GM23338 (cell line): ENCODE measurements around the gene ARHGEF10L.

Experiments
- CREB1 ChIP-seq: fragments of 250-450 bp; sonication (Bioruptor Pico); IDR thresholded peaks from 2 replicates; pipeline ENCODE4 v1.5.0; 2020; ENCODE audit warnings: low read depth, mild to moderate bottlenecking, moderate library complexity
- EZH2 ChIP-seq: fragments of 200-600 bp; sonication (generic); IDR thresholded peaks from one replicate; pipeline ENCODE4 v1.8.0; 2017; ENCODE audit warnings: antibody characterized with exemption, mild to moderate bottlenecking, low read depth; ENCODE audit not compliant: unreplicated experiment
- EZH2phosphoT487 ChIP-seq: fragments of 200-600 bp; sonication (generic); IDR thresholded peaks from one replicate; pipeline ENCODE4 v1.8.1; 2018; ENCODE audit warnings: antibody characterized with exemption; ENCODE audit not compliant: unreplicated experiment
- JUNB ChIP-seq: IDR thresholded peaks from one replicate; pipeline ENCODE4 v1.6.1; 2016; ENCODE audit warnings: antibody characterized with exemption; ENCODE audit not compliant: unreplicated experiment
- NANOG ChIP-seq: IDR thresholded peaks from 2 replicates; pipeline ENCODE4 v1.6.1; 2016; ENCODE audit warnings: antibody characterized with exemption, borderline replicate concordance
- POLR2AphosphoS5 ChIP-seq: IDR thresholded peaks from 2 replicates; pipeline ENCODE4 v1.6.1; 2016; ENCODE audit warnings: antibody characterized with exemption, low read depth
- ZNF114 ChIP-seq: fragments of 250-450 bp; sonication (Bioruptor Pico); IDR thresholded peaks from 2 replicates; pipeline ENCODE4 v1.5.0; 2020; ENCODE audit warnings: mild to moderate bottlenecking, moderate library complexity
- ZNF331 ChIP-seq: fragments of 250-450 bp; sonication (Bioruptor Pico); IDR thresholded peaks from 2 replicates; pipeline ENCODE4 v1.5.0; 2020; ENCODE audit warnings: low read depth, mild to moderate bottlenecking, moderate library complexity
- TF ChIP-seq, protein P1 (sequence below), 2 experiments: fragments of 200-600 bp in 1 of 2; sonication (generic) in 1 of 2; conservative IDR thresholded peaks; 2 replicates each; pipeline versions ENCODE4 v1.5.1 to v1.6.1; 2016 to 2017; ENCODE audit warnings: antibody characterized with exemption in 2 of 2, low read depth in 2 of 2, mild to moderate bottlenecking in 2 of 2, moderate library complexity in 1 of 2
- TF ChIP-seq, protein P2 (sequence below): IDR thresholded peaks from one replicate; pipeline ENCODE4 v1.6.1; 2018; ENCODE audit warnings: antibody characterized with exemption; ENCODE audit not compliant: unreplicated experiment
- TF ChIP-seq, protein P3 (sequence below): IDR thresholded peaks from 2 replicates; pipeline ENCODE4 v1.6.1; 2016; ENCODE audit warnings: antibody characterized with exemption

DNA sequence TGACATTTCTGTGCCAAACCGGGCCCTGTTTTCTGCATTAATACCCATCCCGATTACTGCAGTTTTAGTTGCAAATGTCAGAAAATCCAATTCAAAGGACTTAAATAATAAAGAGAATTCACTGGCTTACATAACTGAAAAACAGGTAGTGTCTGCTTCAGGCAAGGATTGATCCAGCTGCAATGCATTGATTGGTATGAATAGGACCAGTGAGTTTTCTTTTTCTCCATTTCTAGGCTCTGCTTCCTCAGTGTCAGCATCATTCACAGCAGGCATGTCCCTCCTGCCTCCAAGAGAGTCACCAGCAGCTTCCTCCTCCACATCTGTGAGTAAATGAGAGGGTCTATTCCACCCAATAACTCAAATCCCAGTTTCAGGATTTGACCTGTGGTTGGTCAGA lies 181.9 kb downstream of the ARHGEF10L start:
- TF ChIP-seq, protein P1, sequence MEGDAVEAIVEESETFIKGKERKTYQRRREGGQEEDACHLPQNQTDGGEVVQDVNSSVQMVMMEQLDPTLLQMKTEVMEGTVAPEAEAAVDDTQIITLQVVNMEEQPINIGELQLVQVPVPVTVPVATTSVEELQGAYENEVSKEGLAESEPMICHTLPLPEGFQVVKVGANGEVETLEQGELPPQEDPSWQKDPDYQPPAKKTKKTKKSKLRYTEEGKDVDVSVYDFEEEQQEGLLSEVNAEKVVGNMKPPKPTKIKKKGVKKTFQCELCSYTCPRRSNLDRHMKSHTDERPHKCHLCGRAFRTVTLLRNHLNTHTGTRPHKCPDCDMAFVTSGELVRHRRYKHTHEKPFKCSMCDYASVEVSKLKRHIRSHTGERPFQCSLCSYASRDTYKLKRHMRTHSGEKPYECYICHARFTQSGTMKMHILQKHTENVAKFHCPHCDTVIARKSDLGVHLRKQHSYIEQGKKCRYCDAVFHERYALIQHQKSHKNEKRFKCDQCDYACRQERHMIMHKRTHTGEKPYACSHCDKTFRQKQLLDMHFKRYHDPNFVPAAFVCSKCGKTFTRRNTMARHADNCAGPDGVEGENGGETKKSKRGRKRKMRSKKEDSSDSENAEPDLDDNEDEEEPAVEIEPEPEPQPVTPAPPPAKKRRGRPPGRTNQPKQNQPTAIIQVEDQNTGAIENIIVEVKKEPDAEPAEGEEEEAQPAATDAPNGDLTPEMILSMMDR (conservative IDR thresholded peaks at IDR 0.05; ENCODE audit: low read depth in 2 of 2): no peak
- TF ChIP-seq, protein P2, sequence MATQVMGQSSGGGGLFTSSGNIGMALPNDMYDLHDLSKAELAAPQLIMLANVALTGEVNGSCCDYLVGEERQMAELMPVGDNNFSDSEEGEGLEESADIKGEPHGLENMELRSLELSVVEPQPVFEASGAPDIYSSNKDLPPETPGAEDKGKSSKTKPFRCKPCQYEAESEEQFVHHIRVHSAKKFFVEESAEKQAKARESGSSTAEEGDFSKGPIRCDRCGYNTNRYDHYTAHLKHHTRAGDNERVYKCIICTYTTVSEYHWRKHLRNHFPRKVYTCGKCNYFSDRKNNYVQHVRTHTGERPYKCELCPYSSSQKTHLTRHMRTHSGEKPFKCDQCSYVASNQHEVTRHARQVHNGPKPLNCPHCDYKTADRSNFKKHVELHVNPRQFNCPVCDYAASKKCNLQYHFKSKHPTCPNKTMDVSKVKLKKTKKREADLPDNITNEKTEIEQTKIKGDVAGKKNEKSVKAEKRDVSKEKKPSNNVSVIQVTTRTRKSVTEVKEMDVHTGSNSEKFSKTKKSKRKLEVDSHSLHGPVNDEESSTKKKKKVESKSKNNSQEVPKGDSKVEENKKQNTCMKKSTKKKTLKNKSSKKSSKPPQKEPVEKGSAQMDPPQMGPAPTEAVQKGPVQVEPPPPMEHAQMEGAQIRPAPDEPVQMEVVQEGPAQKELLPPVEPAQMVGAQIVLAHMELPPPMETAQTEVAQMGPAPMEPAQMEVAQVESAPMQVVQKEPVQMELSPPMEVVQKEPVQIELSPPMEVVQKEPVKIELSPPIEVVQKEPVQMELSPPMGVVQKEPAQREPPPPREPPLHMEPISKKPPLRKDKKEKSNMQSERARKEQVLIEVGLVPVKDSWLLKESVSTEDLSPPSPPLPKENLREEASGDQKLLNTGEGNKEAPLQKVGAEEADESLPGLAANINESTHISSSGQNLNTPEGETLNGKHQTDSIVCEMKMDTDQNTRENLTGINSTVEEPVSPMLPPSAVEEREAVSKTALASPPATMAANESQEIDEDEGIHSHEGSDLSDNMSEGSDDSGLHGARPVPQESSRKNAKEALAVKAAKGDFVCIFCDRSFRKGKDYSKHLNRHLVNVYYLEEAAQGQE: no peak
- no peak for TF ChIP-seq POLR2AphosphoS5
- no peak for TF ChIP-seq EZH2
- no peak for TF ChIP-seq JUNB
- no peak for TF ChIP-seq CREB1 (CRISPR knock-in tag)
- no peak for TF ChIP-seq ZNF114 (CRISPR knock-in tag)
- TF ChIP-seq EZH2phosphoT487: no peak
- no peak for TF ChIP-seq NANOG
- TF ChIP-seq, protein P3, sequence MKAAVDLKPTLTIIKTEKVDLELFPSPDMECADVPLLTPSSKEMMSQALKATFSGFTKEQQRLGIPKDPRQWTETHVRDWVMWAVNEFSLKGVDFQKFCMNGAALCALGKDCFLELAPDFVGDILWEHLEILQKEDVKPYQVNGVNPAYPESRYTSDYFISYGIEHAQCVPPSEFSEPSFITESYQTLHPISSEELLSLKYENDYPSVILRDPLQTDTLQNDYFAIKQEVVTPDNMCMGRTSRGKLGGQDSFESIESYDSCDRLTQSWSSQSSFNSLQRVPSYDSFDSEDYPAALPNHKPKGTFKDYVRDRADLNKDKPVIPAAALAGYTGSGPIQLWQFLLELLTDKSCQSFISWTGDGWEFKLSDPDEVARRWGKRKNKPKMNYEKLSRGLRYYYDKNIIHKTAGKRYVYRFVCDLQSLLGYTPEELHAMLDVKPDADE: no peak
- TF ChIP-seq ZNF331 (CRISPR knock-in tag): no peak
